Activated naive CD8-positive, alpha-beta T cell treated with anti-CD3 and anti-CD28 coated beads for 36 hours (primary cell): ENCODE data around the gene SDF4. TPM values are rescaled to one million over a fixed set of nuclear protein-coding genes. Genes with fewer than 3 reads are reported as not detected.

ENCODE experiments used
- DNase-seq: peaks from one replicate; pipeline ENCODE4 v3.0.0; 2021
- H3K27ac Mint-ChIP-seq: one replicate; pipeline ENCODE4 v1.8.0; 2022; ENCODE audit warnings: mild to moderate bottlenecking, moderate library complexity, mixed read lengths
- H3K27me3 Mint-ChIP-seq: one replicate; pipeline ENCODE4 v1.8.0; 2022; ENCODE audit warnings: mild to moderate bottlenecking, mixed read lengths
- H3K36me3 Mint-ChIP-seq: one replicate; pipeline ENCODE4 v1.8.0; 2021; ENCODE audit warnings: mild to moderate bottlenecking, mixed read lengths
- H3K4me1 Mint-ChIP-seq: one replicate; pipeline ENCODE4 v1.8.0; 2021; ENCODE audit warnings: mixed read lengths
- H3K4me3 Mint-ChIP-seq: one replicate; pipeline ENCODE4 v1.8.0; 2022; ENCODE audit warnings: mild to moderate bottlenecking, moderate library complexity, mixed read lengths
- H3K9me3 Mint-ChIP-seq: one replicate; pipeline ENCODE4 v1.8.0; 2022; ENCODE audit warnings: mixed read lengths
- total RNA-seq, 2 experiments: library from RNA; stranded (reverse); gene quantifications; one replicate each; pipeline ENCODE4 v1.2.3, GENCODE V29; 2021

Gene SDF4
- total RNA-seq, 2 experiments from 2014 or later: 85.9 to 95.9 TPM

DNA sequence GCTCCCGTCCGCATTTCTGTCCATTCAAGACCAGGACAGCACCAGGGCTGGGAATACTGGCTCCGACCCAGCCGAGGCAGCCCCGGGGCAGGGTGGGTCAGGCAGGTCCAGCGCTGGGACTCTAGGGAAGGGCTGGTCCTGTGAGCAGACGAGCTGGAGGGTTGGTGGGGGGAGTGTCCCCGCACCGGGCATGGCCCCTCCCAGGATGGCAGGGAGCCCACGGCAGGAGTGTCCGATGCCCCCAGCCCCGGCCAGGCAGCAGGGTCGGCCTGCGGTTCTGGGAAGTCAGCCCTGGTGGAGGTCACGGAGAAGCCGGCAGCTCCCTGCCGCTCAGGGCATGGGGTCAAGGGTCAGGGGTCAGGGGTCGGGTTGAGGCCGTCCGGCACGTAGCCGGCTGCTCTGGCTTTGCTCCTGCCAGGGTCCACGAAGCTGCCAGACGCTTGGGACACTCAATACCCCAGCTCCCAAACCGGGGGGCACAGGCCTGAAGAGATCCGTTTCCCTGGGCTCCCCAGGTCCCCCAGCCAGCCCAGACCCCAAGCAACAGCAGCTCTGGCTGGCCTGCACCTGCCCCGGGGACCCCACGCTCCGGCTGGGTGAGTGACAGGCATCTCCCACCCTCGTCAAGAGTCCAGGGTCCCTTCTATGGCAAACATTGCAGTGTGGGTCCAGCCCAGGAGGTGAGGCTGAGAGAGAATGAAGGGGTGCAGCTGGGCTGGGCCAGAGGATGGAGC lies 8.0 kb upstream of the SDF4 start:
- Mint-ChIP-seq H3K4me3 (no peak overlapping the region), H3K27me3 (no peaks in the 10 kb centered on the region), H3K9me3 (no peaks in the 10 kb centered on the region), H3K36me3 (no peaks in the 10 kb centered on the region), H3K4me1 (no peaks in the 10 kb centered on the region), H3K27ac (no peak overlapping the region)
- DNase-seq: no peak

DNA sequence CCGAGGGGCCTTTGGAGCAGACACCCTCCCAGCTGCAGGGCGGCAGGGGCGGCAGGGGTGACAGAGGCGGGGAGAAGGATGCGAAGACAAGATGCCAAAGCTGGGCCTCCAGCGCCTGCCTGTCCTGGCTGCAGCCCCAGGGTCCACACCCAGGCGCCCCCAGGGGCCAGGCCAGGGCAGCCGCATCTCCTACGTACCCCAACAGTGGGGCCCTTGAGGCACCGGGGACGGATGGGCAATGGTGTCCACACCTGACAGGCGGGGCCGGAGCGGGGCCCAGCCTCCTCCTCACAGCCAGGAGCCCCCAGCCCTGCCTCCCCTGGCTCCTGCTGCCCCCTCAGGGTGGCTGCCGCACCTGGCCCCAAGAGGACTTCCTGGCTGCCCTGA lies 7.4 kb upstream of the SDF4 start:
- peaks cover 5% of the 10 kb centered on the region for H3K4me1 Mint-ChIP-seq
- DNase-seq: no peak
- H3K27me3 Mint-ChIP-seq: no peaks in the 10 kb centered on the region
- peaks cover 6% of the 10 kb centered on the region for H3K36me3 Mint-ChIP-seq
- no peak overlapping the region for H3K27ac Mint-ChIP-seq
- H3K4me3 Mint-ChIP-seq: no peak overlapping the region
- no peaks in the 10 kb centered on the region for H3K9me3 Mint-ChIP-seq

DNA sequence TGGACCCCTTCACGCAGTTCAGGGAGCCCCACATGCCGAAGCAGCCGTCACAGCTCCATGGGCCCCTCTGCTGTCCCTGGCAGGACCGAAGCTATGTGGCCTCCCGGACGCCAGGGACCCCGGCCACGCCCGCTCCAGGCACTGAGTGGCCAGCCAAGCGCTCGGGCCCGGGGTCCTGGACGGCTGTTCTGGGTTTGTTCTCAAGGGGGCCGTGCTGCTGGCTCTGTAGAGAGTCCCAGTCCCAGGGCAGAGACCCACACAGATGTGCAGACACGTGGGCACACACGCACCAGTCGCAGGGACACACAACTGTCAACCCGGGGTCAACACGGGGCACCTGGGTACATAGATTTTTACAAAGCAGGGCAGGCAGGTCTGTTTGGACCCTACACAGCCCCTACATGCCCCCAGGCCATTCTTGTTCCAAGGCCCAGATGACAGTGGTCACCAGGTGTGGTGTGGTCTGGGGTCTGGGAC lies 6.9 kb upstream of the SDF4 start:
- no peak for DNase-seq
- Mint-ChIP-seq H3K4me3 (no peak overlapping the region), H3K27me3 (no peaks in the 10 kb centered on the region), H3K36me3 (peaks cover 10% of the 10 kb centered on the region), H3K9me3 (no peaks in the 10 kb centered on the region), H3K4me1 (peaks cover 10% of the 10 kb centered on the region), H3K27ac (no peak overlapping the region)

DNA sequence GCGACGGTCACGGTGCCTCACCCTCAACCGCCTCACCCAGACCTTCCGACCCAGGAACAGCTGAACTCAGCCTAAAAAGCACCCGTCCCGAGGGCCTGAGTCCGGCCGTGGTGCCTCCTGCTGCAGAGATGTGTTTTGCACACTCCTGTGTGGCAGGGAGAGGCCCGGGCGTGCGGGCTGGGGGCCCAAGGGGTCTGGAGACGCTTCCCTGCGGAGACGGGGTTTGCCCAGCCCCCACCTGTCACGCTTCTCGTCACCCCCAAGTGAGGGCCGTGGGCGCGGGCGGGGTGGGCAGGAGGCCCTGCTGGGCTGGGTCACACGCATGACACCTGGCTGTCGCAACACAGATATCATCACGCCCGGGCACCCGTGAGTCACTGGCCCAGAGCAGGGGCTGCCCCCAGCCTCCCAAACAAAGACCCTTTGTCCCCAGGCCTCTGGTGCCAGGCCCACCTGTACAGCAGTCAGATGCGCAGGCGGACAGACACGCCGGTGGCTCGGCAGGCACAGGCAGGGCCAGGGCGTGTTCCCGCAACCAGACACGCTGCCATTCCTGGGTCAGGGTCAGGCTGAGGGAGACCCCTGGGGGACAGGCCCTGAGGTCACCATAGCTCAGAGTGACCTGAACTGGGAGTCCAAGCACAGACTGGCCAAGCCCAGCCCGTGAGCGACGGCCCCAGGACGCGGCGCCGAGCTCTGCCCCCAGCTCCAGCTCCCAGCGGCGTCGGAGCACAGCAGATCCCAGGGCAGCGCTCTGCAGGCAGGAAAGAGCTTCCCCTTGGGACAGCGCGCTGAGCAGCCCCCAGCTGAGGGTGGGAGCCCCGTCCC lies 6.3 kb upstream of the SDF4 start:
- DNase-seq: no peak
- Mint-ChIP-seq H3K4me3 (no peak overlapping the region), H3K9me3 (no peaks in the 10 kb centered on the region), H3K27ac (no peak overlapping the region), H3K36me3 (peaks cover 14% of the 10 kb centered on the region), H3K4me1 (peaks cover 14% of the 10 kb centered on the region), H3K27me3 (no peaks in the 10 kb centered on the region)

DNA sequence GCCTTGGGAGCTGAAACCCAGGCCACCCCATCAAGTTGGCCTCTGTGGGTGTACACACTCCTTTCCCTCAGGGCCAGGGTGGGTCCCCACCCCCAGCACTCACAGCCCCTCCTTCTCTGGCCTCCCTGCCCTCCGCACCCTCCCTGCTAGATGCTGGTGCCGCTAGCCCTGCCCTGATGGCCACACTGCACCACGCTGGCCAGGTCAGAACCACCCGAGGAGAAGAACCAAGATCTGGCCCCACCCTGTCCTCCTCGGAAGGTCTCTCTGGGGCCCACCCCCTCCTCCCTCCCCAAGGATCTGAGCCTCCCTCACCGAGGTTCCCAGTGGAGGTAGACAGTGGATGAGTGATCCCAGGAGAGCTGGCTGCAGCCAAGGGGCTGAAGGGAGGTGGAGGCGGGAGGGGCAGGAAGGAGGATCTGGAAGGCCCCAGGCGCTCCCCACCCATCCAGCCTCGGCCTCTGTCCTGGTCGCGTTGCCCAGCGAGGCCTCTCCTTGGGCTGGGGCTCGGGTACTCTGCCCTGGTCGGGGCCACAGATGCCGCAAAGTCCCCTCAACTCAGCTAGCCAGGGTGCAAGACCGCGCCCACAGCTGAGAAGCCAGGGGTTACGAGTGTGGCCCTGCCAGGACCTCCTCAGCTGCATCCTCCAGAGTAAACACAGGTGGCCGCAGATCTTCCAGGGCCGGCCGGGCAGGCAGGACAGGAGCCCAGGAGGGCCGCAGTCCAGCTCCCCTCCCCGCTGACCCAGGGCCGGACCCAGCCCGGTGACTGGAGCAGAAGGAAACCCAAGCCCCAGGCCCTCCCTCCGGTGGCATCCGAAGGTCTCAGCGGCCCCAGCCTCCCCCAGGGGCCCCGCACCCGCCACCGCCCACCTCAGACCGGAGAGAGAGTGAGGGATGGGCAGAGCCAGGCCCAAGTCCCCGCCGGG lies 5.4 kb upstream of the SDF4 start:
- H3K27ac Mint-ChIP-seq: no peak overlapping the region
- H3K27me3 Mint-ChIP-seq: no peaks in the 10 kb centered on the region
- no peaks in the 10 kb centered on the region for H3K9me3 Mint-ChIP-seq
- H3K4me1 Mint-ChIP-seq: peaks cover 14% of the 10 kb centered on the region
- DNase-seq: no peak
- peaks cover 14% of the 10 kb centered on the region for H3K36me3 Mint-ChIP-seq
- H3K4me3 Mint-ChIP-seq: no peak overlapping the region

DNA sequence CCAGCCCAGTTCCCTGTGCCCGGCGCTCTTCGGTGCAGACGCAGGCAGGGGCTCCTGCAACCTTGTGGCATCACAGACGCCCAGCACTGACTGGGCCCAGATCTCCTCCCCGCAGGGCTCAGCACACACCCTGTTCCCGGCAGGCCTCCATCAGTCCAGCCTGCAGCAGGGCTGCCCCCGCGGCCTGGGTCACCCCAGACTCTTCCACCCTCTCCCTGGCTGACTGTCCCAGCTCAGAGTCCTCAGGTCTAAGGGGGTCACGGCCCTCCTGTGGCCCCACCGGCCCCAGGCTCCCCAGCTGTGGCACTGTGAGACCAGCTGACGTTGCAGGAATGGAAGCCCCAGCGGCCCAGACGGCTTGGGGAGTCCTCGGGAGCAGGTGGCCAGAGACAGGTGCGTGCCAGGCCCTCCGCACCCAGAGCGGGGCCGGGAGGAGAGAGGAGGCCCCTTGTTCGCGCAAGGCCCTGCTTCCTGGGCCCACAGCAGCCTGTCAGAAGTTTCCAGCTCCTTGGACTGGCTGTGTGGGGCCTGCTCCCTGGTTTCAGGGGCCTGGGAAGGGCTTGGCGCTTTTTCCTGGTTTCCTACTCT lies 4.5 kb upstream of the SDF4 start:
- H3K4me3 Mint-ChIP-seq: no peak overlapping the region
- no peaks in the 10 kb centered on the region for H3K9me3 Mint-ChIP-seq
- H3K36me3 Mint-ChIP-seq: peaks cover 15% of the 10 kb centered on the region
- DNase-seq: no peak
- peaks cover 14% of the 10 kb centered on the region for H3K4me1 Mint-ChIP-seq
- no peak overlapping the region for H3K27ac Mint-ChIP-seq
- H3K27me3 Mint-ChIP-seq: no peaks in the 10 kb centered on the region

DNA sequence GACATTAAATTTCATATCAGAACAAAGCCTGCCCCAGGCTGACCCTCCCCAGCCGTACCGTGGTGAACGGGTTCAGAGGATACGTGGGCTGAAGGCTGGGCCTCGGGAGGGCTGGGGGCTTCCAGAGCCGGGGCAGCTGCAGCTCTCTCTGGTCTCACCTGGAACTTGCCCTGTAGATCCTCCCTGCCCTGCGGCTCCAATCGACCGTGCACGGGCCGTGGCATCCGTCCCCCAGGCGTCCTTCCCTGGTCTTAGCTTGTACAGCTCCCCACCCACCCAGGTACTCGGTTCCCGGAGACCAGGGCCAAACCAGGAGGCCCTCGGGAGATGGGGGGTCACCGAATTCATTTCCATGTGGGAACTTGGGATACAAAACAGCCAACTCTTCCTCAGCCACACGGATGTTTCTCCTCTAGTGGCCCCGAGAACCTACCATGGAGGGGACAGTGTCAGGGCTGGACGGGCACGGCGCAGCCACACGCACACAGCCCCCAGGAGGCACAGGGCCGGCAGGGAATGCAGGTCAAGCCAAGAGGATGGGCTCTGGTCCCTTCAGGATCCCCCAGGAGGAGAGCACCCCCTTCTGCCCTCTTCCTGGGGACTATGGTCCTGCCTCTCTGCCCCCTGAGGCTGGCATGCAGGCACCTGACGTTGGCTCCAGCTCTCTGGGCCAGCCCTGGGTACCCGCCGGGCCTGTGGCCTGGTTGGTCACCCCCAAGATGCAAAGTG lies 3.4 kb upstream of the SDF4 start:
- H3K27me3 Mint-ChIP-seq: no peaks in the 10 kb centered on the region
- H3K27ac Mint-ChIP-seq: no peak overlapping the region
- peaks cover 18% of the 10 kb centered on the region for H3K4me1 Mint-ChIP-seq
- peaks cover 23% of the 10 kb centered on the region for H3K36me3 Mint-ChIP-seq
- no peak overlapping the region for H3K4me3 Mint-ChIP-seq
- no peak for DNase-seq
- no peaks in the 10 kb centered on the region for H3K9me3 Mint-ChIP-seq

DNA sequence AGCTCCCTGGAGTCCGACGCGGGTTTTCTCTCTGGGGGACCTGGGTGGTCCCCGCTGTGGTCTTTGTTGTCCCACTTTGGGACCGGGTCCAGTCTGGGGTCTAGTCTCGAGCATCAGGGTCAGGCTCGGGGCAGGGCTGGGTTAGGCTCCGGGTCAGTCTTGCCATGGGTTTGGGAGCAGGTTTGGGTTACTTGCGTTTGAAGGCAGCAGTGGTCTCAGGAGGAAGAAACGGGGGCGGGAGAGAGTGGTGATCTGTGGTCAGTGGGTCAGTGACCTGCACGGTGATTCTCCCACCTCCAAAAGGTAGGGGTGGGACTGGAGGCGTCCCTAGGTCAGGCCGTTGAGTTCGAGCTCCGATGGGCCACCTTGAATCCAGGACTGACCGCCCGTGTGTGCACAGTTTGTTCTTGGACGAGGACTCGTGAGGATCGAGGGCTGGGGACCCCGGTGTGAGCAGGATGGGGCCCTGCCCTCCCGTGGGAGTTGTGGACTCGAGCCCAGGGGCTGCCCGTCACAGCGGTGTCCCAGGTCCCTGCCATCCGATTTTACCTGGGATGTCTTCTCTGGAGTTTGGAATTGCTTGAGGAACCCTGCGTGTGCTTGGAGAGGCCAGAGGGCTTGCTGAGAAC lies 2.5 kb upstream of the SDF4 start:
- Mint-ChIP-seq H3K4me3 (peak overlapping the region; percentile 70), H3K36me3 (peaks cover 31% of the 10 kb centered on the region), H3K9me3 (no peaks in the 10 kb centered on the region), H3K4me1 (peaks cover 26% of the 10 kb centered on the region), H3K27me3 (no peaks in the 10 kb centered on the region), H3K27ac (peak overlapping the region; percentile 80)
- DNase-seq: no peak

DNA sequence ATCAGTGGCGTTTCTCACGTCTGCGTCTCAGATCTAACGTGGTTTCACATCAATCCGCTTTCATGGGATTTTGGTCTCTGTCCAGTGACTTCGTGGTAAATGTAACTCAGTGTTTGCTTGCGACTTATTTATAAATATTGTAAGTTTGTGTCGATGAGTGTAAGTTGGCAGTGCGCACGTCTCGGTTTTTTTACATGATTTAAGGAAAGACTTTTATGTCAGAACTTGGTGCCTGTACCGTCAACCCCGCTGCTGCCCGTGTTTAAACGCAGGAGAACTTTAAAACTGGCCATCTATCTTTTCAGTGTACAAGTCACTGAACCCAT lies 1.7 kb upstream of the SDF4 start:
- Mint-ChIP-seq H3K4me1 (peaks cover 26% of the 10 kb centered on the region), H3K4me3 (peak overlapping the region; percentile 70), H3K27me3 (no peaks in the 10 kb centered on the region), H3K36me3 (peaks cover 36% of the 10 kb centered on the region), H3K9me3 (no peaks in the 10 kb centered on the region), H3K27ac (peak overlapping the region; percentile 80)
- no peak for DNase-seq

DNA sequence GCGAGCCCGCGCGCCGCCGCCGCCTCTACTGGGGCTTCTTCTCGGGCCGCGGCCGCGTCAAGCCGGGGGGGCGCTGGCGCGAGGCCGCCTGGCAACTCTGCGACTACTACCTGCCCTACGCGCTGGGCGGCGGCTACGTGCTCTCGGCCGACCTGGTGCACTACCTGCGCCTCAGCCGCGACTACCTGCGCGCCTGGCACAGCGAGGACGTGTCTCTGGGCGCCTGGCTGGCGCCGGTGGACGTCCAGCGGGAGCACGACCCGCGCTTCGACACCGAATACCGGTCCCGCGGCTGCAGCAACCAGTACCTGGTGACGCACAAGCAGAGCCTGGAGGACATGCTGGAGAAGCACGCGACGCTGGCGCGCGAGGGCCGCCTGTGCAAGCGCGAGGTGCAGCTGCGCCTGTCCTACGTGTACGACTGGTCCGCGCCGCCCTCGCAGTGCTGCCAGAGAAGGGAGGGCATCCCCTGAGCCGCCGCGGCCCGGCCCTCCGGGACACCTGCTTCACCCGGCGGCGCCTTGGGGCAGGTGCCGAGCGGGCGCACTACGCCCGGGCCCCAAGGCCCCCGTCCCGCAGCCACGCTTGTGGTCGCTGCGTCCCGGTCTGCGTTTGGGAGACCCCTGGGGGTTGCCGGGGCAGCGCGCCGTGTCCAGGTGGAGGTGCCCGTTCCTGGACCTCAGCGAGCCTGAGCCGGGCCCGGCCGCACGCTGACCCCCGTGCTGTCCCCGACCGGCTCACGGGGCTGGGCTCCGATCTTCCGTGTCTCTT lies 1.2 kb upstream of the SDF4 start:
- H3K27ac Mint-ChIP-seq: peak overlapping the region; percentile 80
- H3K36me3 Mint-ChIP-seq: peaks cover 36% of the 10 kb centered on the region
- no peaks in the 10 kb centered on the region for H3K27me3 Mint-ChIP-seq
- H3K4me1 Mint-ChIP-seq: peaks cover 26% of the 10 kb centered on the region
- no peaks in the 10 kb centered on the region for H3K9me3 Mint-ChIP-seq
- peak overlapping the region; percentile 70 for H3K4me3 Mint-ChIP-seq
- no peak for DNase-seq

DNA sequence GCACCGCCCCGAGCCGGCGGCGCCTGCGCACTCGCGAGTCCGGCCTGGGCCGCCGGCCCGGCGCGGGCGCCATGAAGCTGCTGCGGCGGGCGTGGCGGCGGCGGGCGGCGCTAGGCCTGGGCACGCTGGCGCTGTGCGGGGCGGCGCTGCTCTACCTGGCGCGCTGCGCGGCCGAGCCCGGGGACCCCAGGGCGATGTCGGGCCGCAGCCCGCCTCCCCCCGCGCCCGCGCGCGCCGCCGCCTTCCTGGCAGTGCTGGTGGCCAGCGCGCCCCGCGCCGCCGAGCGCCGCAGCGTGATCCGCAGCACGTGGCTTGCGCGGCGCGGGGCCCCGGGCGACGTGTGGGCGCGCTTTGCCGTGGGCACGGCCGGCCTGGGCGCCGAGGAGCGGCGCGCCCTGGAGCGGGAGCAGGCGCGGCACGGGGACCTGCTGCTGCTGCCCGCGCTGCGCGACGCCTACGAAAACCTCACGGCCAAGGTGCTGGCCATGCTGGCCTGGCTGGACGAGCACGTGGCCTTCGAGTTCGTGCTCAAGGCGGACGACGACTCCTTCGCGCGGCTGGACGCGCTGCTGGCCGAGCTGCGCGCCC lies 501 bp upstream of the SDF4 start, which contains the start of gene B3GALT6:
Gene B3GALT6, plus strand, starts transcription at position 30 of the 588 bp plus-strand sequence. Its CDS starts 42 bp downstream, at position 72.
- H3K36me3 Mint-ChIP-seq: peaks cover 36% of the 10 kb centered on the region
- peak within 1 kb of the TSS; percentile 93 for H3K4me3 Mint-ChIP-seq
- no peak for DNase-seq
- H3K9me3 Mint-ChIP-seq: no peaks in the 10 kb centered on the region
- no peaks in the 10 kb centered on the region for H3K27me3 Mint-ChIP-seq
- H3K4me1 Mint-ChIP-seq: peaks cover 26% of the 10 kb centered on the region
- H3K27ac Mint-ChIP-seq: peak within 1 kb of the TSS; percentile 86

DNA sequence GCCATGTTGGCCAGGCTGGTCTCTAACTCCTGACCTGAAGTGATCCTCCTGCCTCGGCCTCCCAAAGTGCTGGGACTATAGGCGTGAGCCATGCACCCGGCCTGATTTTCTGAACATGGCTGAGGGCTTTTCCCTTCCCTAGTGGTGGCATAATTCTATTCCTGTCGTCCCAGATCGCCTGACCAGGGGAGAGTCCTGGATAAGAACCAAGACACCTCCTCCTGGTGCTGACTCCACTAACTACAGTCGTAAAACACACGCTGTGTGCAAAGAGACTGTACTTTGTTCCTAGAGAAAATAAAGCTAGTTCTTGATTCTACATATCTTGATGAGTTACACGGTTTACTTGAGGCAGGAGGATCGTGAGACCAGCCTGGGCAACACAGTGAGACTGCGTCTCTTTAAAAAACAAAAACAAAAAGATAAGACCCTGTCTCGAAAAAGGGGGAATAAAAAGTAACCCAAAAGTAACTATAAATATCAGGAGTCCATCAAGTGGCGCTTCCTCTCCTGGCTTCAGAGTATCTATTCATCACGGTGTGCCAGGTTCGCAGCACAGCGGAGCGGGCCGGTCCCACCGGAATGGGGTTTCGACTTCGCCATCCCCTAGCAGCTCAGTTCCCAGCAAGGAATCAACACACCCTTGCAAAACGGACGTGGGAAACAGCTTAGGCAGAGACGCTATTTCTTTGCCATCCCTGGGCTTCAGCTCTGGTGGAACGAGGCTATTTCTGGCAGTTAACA lies 973 bp downstream of the SDF4 start:
- H3K27me3 Mint-ChIP-seq: no peaks in the 10 kb centered on the region
- H3K36me3 Mint-ChIP-seq: peaks cover 38% of the 10 kb centered on the region
- peak overlapping the region; percentile 86 for H3K27ac Mint-ChIP-seq
- peak overlapping the region; percentile 93 for H3K4me3 Mint-ChIP-seq
- DNase-seq: no peak
- peaks cover 26% of the 10 kb centered on the region for H3K4me1 Mint-ChIP-seq
- no peaks in the 10 kb centered on the region for H3K9me3 Mint-ChIP-seq
